Activated T-cell treated with anti-CD3 and anti-CD28 coated beads, Interleukin-2, amount 50 U/mL, for 1 hour (primary cell): Measurements from ENCODE around the gene ATOH7.
"Not testable (repeated sequence)": the region's sequence is repeated elsewhere in the genome, so short reads cannot be mapped to it uniquely, and the experiment has no call there.

Experiments used
- DNase-seq: peaks from one replicate; pipeline ENCODE4 v3.0.0-alpha.2; 2020

Gene ATOH7

GRCh38 chr10:68231817-68232251, at the start of gene ATOH7:
Gene ATOH7 (minus strand): TSS chr10:68232113. CDS start chr10:68231677, 436 bp downstream.
- DNase-seq: no peak

- no peak for DNase-seq
Observed at GRCh38 chr10:68280758-68281157, 48.8 kb upstream of the ATOH7 start.

GRCh38 chr10:68278906-68279753, 47.2 kb upstream of the ATOH7 start:
- DNase-seq: not testable (repeated sequence)

- not testable (repeated sequence) for DNase-seq
Observed at GRCh38 chr10:68277814-68278213, 45.9 kb upstream of the ATOH7 start.

- DNase-seq: no peak
Observed at GRCh38 chr10:68276224-68276623, 44.3 kb upstream of the ATOH7 start.

- DNase-seq: no peak
Observed at GRCh38 chr10:68275600-68276126, 43.8 kb upstream of the ATOH7 start.

GRCh38 chr10:68272833-68273232, 40.9 kb upstream of the ATOH7 start:
- DNase-seq: no peak

- DNase-seq: no peak
Observed at GRCh38 chr10:68271196-68271882, 39.4 kb upstream of the ATOH7 start.

- no peak for DNase-seq
Observed at GRCh38 chr10:68269562-68270290, 37.8 kb upstream of the ATOH7 start.

GRCh38 chr10:68261132-68261856, 29.4 kb upstream of the ATOH7 start:
- no peak for DNase-seq

GRCh38 chr10:68253346-68253745, 21.4 kb upstream of the ATOH7 start:
- no peak for DNase-seq

GRCh38 chr10:68251625-68252495, 19.9 kb upstream of the ATOH7 start:
- no peak for DNase-seq

GRCh38 chr10:68251151-68251550, 19.2 kb upstream of the ATOH7 start:
- DNase-seq: no peak

- no peak for DNase-seq
Observed at GRCh38 chr10:68249297-68249696, 17.4 kb upstream of the ATOH7 start.

- no peak for DNase-seq
Observed at GRCh38 chr10:68247931-68248330, 16.0 kb upstream of the ATOH7 start.

GRCh38 chr10:68246397-68246796, 14.5 kb upstream of the ATOH7 start:
- not testable (repeated sequence) for DNase-seq

- no peak for DNase-seq
Observed at GRCh38 chr10:68242051-68242450, 10.1 kb upstream of the ATOH7 start.

GRCh38 chr10:68239596-68240150, 7.8 kb upstream of the ATOH7 start:
- DNase-seq: no peak

GRCh38 chr10:68239069-68239468, 7.2 kb upstream of the ATOH7 start:
- DNase-seq: no peak

GRCh38 chr10:68238371-68238770, 6.5 kb upstream of the ATOH7 start:
- no peak for DNase-seq

GRCh38 chr10:68237173-68237572, 5.3 kb upstream of the ATOH7 start:
- no peak for DNase-seq
